ENCODE results near the gene PSMB2.

- TF ChIP-seq YY1 (tag by site-specific recombination; IDR thresholded peaks at IDR 0.05) (no peak), ZNF274 (IDR thresholded peaks at IDR 0.05; ENCODE audit: low read length) (no peak), ZNF274 (tag by site-specific recombination; IDR thresholded peaks at IDR 0.05; ENCODE audit: borderline replicate concordance) (no peak), ZNF621 (tag by site-specific recombination; IDR thresholded peaks at IDR 0.05) (no peak), ZNF23 (tag by site-specific recombination; IDR thresholded peaks at IDR 0.05; ENCODE audit: borderline replicate concordance) (no peak), ZNF704 (tag by site-specific recombination; IDR thresholded peaks at IDR 0.05) (no peak), ZNF398 (tag by site-specific recombination; IDR thresholded peaks at IDR 0.05) (no peak), ZBTB48 (tag by site-specific recombination; IDR thresholded peaks at IDR 0.05) (no peak), ZNF423 (tag by site-specific recombination; IDR thresholded peaks at IDR 0.05) (no peak), PRDM6 (tag by site-specific recombination; IDR thresholded peaks at IDR 0.05) (no peak), CTCF (tag by site-specific recombination; IDR thresholded peaks at IDR 0.05) (no peak)
Observed at GRCh38 chr1:35674111-35674510, 32.8 kb upstream of the PSMB2 start.

Measured in HEK293 (cell line).